Measurements from ENCODE around the gene MED16. TPM values are rescaled to one million over a fixed set of nuclear protein-coding genes. Genes with fewer than 3 reads are reported as not detected.
"Not testable (repeated sequence)": the region's sequence is repeated elsewhere in the genome, so short reads cannot be mapped to it uniquely, and the experiment has no call there.

MED16 gene
- total and polyA plus RNA-seq, 10 donors: 37.0 to 82.1 (median 52.7) TPM

DNA sequence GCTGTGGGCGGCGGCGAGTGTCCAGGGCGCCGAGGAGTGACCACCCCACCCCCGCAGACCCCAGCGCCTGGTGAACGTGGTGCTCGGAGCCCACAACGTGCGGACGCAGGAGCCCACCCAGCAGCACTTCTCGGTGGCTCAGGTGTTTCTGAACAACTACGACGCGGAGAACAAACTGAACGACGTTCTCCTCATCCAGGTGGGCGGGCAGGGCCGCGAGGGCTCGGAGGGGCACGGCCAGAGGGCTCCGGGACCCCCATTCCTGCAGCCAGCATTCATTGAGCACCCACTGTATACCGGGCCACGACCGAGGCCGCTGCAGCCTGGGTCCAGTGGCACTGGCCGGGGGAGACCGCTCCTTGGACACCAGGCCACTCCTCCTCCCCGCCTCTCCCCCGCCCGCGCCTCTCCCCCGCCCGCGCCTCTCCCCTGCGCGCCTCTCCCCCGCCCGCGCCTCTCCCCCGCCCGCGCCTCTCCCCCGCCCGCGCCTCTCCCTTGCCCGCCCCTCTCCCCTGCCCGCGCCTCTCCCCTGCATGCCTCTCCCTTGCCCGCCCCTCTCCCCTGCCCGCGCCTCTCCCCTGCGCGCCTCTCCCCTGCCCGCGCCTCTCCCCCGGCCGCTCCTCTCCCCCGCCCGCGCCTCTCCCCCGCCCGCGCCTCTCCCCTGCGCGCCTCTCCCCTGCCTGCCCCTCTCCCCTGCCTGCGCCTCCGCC, 49.0 kb downstream of the MED16 start:
- Histone ChIP-seq H3K4me3 (peak overlapping the region in 5 of 8 donors; percentile 12 to 46 (median 22)), H3K27ac (peak overlapping the region in 2 of 8 donors; percentile 7 to 31), H3K4me1 (peaks cover 0 to 69% (median 31%) of the 10 kb centered on the region in 6 donors), H3K9me3 (no peaks in the 10 kb centered on the region), H3K27me3 (replicated peaks in 1 of 7) (peaks cover 3 to 97% (median 58%) of the 10 kb centered on the region in 7 donors), H3K36me3 (no peaks in the 10 kb centered on the region)
- intact Hi-C loops (cut with DNase I; ENCODE audit: low total_unique reads): no loop called here
- TF ChIP-seq POLR2AphosphoS5 (IDR thresholded peaks at IDR 0.05): no peak
- no peak for DNase-seq
- WGBS, 5 donors: 5 to 57% (median 25%) methylated on average over 1 to 60 of the region's 70 CpGs

DNA sequence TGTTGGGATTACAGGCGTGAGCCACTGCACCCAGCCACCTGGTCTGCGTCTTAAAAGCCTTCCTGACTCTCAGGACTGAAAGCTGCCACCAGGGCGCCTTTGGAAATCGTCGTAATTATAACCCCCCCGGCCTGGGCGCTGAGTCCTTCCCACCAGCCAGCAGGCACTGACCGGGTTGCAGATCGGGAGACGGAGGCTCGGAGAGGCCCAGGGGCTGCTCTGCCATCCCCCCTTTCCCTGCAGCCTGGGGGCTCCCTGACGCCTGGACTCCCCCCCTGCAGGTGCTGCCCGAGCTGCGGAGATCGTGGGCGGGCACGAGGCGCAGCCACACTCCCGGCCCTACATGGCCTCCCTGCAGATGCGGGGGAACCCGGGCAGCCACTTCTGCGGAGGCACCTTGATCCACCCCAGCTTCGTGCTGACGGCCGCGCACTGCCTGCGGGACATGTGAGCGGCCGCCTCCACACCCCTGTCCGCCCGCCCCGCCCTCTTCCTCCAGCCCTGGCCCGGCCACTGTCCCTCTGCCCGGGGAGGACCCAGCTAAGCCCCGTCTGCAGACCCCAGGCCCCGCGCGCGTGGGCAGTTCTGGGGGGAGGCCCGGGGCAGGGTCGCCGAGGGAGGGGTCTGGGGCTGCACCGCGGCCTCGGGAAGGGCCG, 49.7 kb downstream of the MED16 start:
- intact Hi-C loops (cut with DNase I; ENCODE audit: low total_unique reads): no loop called here
- TF ChIP-seq POLR2AphosphoS5 (IDR thresholded peaks at IDR 0.05): peak in 1 of 3 donors; percentile 38
- TF ChIP-seq POLR2A (IDR thresholded peaks at IDR 0.05): no peak
- DNase-seq: peak; percentile 86
- Histone ChIP-seq H3K9me3 (no peaks in the 10 kb centered on the region), H3K4me3 (peak overlapping the region in 5 of 8 donors; percentile 12 to 46 (median 22)), H3K4me1 (peaks cover 0 to 67% (median 28%) of the 10 kb centered on the region in 6 donors), H3K27me3 (replicated peaks in 1 of 7) (peaks cover 3 to 97% (median 56%) of the 10 kb centered on the region in 7 donors), H3K27ac (peak overlapping the region in 2 of 8 donors; percentile 7 to 13), H3K36me3 (no peaks in the 10 kb centered on the region)
- WGBS, 5 donors: 5 to 43% (median 9%) methylated on average over 1 to 46 of the region's 46 CpGs

DNA sequence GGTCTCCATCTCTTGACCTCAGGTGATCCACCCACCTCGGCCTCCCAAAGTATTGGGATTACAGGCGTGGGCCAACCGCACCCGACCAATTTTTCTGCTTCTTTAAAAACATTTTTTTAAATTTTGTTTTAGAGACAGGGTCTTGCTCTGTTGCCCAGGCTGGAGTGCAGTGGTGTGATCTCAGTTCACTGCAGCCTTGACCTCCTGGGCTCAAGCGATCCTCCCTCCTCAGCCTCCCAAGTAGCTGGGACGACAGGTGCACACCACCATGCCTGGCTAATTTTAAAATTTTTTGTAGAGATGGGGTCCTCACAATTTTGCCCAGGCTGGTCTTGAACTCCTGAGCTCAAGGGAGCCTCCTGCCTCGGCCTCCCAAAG, 50.2 kb downstream of the MED16 start:
- 72 to 89% (median 81%) methylated on average over 6 to 7 of the region's 7 CpGs for WGBS, 5 donors
- H3K4me3 ChIP-seq; H3K36me3 ChIP-seq; H3K9me3 ChIP-seq; DNase-seq; H3K27ac ChIP-seq; intact Hi-C loops (cut with DNase I; ENCODE audit: low total_unique reads): not testable (repeated sequence)
- H3K4me1 ChIP-seq: peaks cover 0 to 62% (median 26%) of the 10 kb centered on the region in 6 donors
- peaks cover 3 to 95% (median 51%) of the 10 kb centered on the region in 7 donors for H3K27me3 ChIP-seq (replicated peaks in 1 of 7)

DNA sequence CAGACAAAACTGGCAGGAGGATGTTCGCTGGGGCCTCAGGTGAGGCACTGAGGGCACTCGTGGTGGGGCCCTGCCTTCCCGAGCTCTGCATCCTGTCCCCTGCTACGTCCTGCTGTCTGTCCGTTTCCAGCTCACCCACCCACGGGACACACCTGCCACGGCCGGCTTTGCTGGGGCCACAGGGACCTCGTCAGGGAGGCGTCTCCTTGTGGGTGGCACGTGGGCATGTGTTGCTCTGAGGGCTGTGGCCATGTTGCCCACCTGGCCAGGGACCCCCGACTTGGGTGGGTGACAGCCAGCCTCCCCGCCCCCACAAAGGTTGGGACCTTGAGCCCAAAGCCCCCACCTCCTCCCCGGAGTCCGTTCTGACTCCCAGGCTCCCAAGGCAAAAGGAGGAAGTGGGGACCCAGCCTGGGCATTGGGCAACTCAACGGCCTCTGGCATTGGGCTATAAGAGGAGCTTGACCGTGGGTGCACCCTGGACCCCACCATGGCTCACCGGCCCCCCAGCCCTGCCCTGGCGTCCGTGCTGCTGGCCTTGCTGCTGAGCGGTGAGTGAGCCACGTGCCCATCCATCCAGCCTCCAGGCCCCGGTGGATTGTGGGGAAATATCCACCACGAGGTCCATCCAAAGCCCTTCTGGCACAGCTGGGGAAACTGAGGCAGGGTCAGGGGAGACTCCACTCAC, 52.3 kb downstream of the MED16 start, which contains the start of gene PRTN3:
PRTN3 (plus strand) TSS at position 481 of the 688 bp plus-strand sequence; CDS start at position 491, 10 bp downstream.
- TF ChIP-seq, protein P1, sequence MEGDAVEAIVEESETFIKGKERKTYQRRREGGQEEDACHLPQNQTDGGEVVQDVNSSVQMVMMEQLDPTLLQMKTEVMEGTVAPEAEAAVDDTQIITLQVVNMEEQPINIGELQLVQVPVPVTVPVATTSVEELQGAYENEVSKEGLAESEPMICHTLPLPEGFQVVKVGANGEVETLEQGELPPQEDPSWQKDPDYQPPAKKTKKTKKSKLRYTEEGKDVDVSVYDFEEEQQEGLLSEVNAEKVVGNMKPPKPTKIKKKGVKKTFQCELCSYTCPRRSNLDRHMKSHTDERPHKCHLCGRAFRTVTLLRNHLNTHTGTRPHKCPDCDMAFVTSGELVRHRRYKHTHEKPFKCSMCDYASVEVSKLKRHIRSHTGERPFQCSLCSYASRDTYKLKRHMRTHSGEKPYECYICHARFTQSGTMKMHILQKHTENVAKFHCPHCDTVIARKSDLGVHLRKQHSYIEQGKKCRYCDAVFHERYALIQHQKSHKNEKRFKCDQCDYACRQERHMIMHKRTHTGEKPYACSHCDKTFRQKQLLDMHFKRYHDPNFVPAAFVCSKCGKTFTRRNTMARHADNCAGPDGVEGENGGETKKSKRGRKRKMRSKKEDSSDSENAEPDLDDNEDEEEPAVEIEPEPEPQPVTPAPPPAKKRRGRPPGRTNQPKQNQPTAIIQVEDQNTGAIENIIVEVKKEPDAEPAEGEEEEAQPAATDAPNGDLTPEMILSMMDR (IDR thresholded peaks at IDR 0.05 in 8 of 11, conservative IDR thresholded peaks at IDR 0.05 in 3 of 11): no peak
- no peak for TF ChIP-seq POLR2A (IDR thresholded peaks at IDR 0.05)
- no peak for TF ChIP-seq POLR2AphosphoS5 (IDR thresholded peaks at IDR 0.05)
- Histone ChIP-seq H3K27ac (no peak within 1 kb of the TSS), H3K4me1 (peaks cover 0 to 55% (median 21%) of the 10 kb centered on the region in 6 donors), H3K9me3 (no peaks in the 10 kb centered on the region), H3K36me3 (no peaks in the 10 kb centered on the region), H3K4me3 (no peak within 1 kb of the TSS), H3K27me3 (replicated peaks in 1 of 7) (peaks cover 3 to 92% (median 38%) of the 10 kb centered on the region in 7 donors)
- peak; percentile 88 for DNase-seq
- intact Hi-C loops (cut with DNase I; ENCODE audit: low total_unique reads): no loop called here
- 37 to 63% (median 45%) methylated on average over 7 to 24 of the region's 24 CpGs for WGBS, 5 donors

DNA sequence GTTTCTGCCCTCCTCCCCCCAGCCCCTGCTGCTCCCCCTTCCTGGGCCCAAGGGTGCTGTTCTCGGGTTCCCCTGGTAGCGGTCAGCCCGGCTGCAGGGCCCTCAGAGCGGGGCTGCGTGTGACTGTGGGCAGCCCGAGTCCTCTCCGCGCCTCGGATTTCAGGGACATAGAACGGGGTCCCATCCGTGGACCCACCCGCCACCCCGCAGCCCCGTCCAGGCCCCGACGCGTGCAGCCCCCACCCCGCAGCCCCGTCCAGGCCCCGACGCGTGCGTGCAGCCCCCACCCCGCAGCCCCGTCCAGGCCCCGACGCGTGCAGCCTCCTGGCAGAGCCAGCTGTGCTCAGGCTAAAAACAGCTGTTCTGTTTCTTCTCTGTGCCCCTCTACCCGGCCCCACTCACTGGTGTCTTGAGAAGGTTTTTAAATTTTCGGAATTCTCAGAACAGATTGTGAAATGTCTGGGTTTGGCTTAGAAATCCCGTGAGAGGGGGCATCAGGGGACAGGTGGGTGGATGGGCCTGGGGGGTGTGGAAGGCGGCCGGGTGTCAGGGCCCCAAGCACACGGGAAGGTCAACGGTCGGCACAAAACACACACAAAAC, 57.7 kb downstream of the MED16 start:
- WGBS, 5 donors: 63 to 86% (median 76%) methylated on average over 33 to 36 of the region's 36 CpGs
- intact Hi-C loops (cut with DNase I; ENCODE audit: low total_unique reads): no loop called here
- Histone ChIP-seq H3K4me3 (no peak overlapping the region), H3K36me3 (no peaks in the 10 kb centered on the region), H3K27me3 (replicated peaks in 1 of 7) (peaks cover 0 to 73% (median 4%) of the 10 kb centered on the region in 7 donors), H3K9me3 (no peaks in the 10 kb centered on the region), H3K4me1 (peaks cover 0 to 40% (median 8%) of the 10 kb centered on the region in 6 donors), H3K27ac (no peak overlapping the region)
- DNase-seq: no peak
- TF ChIP-seq POLR2A (IDR thresholded peaks at IDR 0.05): no peak
- TF ChIP-seq POLR2AphosphoS5 (IDR thresholded peaks at IDR 0.05): no peak
- TF ChIP-seq, protein P1 (IDR thresholded peaks at IDR 0.05 in 8 of 11, conservative IDR thresholded peaks at IDR 0.05 in 3 of 11): no peak
